H1 (cell line): Measurements from ENCODE around the gene MARK3. TPM values are rescaled to one million over a fixed set of nuclear protein-coding genes. Genes with fewer than 3 reads are reported as not detected.

Experiments used
- CTCF ChIA-PET: fragments of 300-600 bp; sonication (Branson Sonifier 250); formaldehyde crosslinking; loops from one replicate; lab custom pipeline; 2021; ENCODE audit not compliant: partially characterized antibody; lab: Charles Lee
- POLR2A ChIA-PET: fragments of 300-600 bp; sonication (Branson Sonifier 250); formaldehyde crosslinking; loops from one replicate; lab custom pipeline; 2021; ENCODE audit warnings: inconsistent platforms; ENCODE audit not compliant: partially characterized antibody; lab: Charles Lee
- DNase-seq, 2 experiments: peaks; one replicate each; pipeline versions ENCODE4 v3.0.0 to v3.0.0-alpha.2; 2010 to 2022; ENCODE audit warnings: low spot score in 2 of 2, low read depth in 1 of 2, mixed read lengths in 1 of 2
- FAIRE-seq: peaks from 2 replicates; lab custom pipeline; 2011; peaks lifted over from hg19 to GRCh38; lab: Jason Lieb, UNC
- H2AFZ ChIP-seq: 2 replicates; pipeline ENCODE4 v1.8.1; 2012; ENCODE audit warnings: low read length, inconsistent platforms
- H2AK5ac ChIP-seq: 2 replicates; pipeline ENCODE4 v1.6.1; 2013; ENCODE audit warnings: low read depth, low read length
- H2BK120ac ChIP-seq: replicated peaks from 2 replicates; pipeline ENCODE3; 2013; ENCODE audit warnings: low read depth, low read length, inconsistent platforms
- H2BK12ac ChIP-seq: 2 replicates; pipeline ENCODE4 v1.6.1; 2013; ENCODE audit warnings: low read depth, low read length
- H2BK15ac ChIP-seq: 2 replicates; pipeline ENCODE4 v1.6.1; 2013; ENCODE audit warnings: low read length
- H2BK20ac ChIP-seq: 2 replicates; pipeline ENCODE4 v1.6.1; 2013; ENCODE audit warnings: low read length
- H2BK5ac ChIP-seq: 2 replicates; pipeline ENCODE4 v1.6.1; 2013; ENCODE audit warnings: low read depth, low read length
- H3K14ac ChIP-seq: 2 replicates; pipeline ENCODE4 v1.6.1; 2013; ENCODE audit warnings: inconsistent platforms; ENCODE audit not compliant: insufficient read length
- H3K18ac ChIP-seq: 2 replicates; pipeline ENCODE4 v1.6.1; 2013; ENCODE audit warnings: low read length; ENCODE audit errors: extremely low read depth
- H3K23ac ChIP-seq: 2 replicates; pipeline ENCODE4 v1.6.1; 2013; ENCODE audit warnings: inconsistent platforms; ENCODE audit not compliant: insufficient read length
- H3K23me2 ChIP-seq: 2 replicates; pipeline ENCODE4 v1.6.1; 2013; ENCODE audit warnings: low read depth, low read length
- H3K27ac ChIP-seq: 2 replicates; pipeline ENCODE4 v1.6.1; 2011; ENCODE audit warnings: low read depth, low read length, inconsistent platforms
- H3K27me3 ChIP-seq, 4 experiments: replicated peaks in 1 of 4; 1 replicate in 1 of 4; 2 replicates in 3 of 4; pipeline versions ENCODE4 v1.6.1 to v1.8.1; 2011 to 2013; ENCODE audit warnings: low read length in 3 of 4, mild to moderate bottlenecking in 3 of 4, inconsistent platforms in 2 of 4, mixed read lengths in 2 of 4, moderate library complexity in 1 of 4; ENCODE audit not compliant: control insufficient read depth in 3 of 4, insufficient read depth in 3 of 4; ENCODE audit errors: extremely low read depth in 1 of 4
- H3K36me3 ChIP-seq, 4 experiments: 2 replicates each; pipeline versions ENCODE4 v1.6.1 to v1.8.1; 2011 to 2013; ENCODE audit warnings: mild to moderate bottlenecking in 4 of 4, low read length in 3 of 4, moderate library complexity in 2 of 4, control low read depth in 1 of 4, inconsistent platforms in 1 of 4; ENCODE audit not compliant: insufficient read depth in 4 of 4, control insufficient read depth in 2 of 4
- H3K4ac ChIP-seq: replicated peaks from 2 replicates; pipeline ENCODE3; 2013; ENCODE audit warnings: low read length, low read depth, mixed read lengths, inconsistent platforms; ENCODE audit not compliant: insufficient read length
- H3K4me1 ChIP-seq, 4 experiments: replicated peaks in 1 of 4; 1 replicate in 1 of 4; 2 replicates in 3 of 4; pipeline versions ENCODE4 v1.6.1 to v1.8.1; 2011 to 2013; ENCODE audit warnings: low read length in 3 of 4, inconsistent platforms in 2 of 4, mixed read lengths in 1 of 4; ENCODE audit not compliant: insufficient read depth in 4 of 4, control insufficient read depth in 3 of 4
- H3K4me2 ChIP-seq, 2 experiments: 2 replicates each; pipeline versions ENCODE4 v1.6.1 to v1.8.1; 2011 to 2013; ENCODE audit warnings: low read depth in 2 of 2, low read length in 2 of 2, control low read depth in 1 of 2, inconsistent platforms in 1 of 2, mild to moderate bottlenecking in 1 of 2; ENCODE audit not compliant: insufficient read depth in 1 of 2
- H3K4me3 ChIP-seq, 4 experiments: fragments of 200-600, 300-600 bp in 1 of 4; sonication (generic), shearing (Covaris generic), sonication (Bioruptor Twin) in 1 of 4; 2 replicates each; pipeline versions ENCODE4 v1.5.1 to v1.8.1; 2011 to 2016; ENCODE audit warnings: low read length in 4 of 4, low read depth in 3 of 4, control low read depth in 2 of 4, inconsistent platforms in 2 of 4, mild to moderate bottlenecking in 2 of 4, mixed read lengths in 1 of 4, moderate library complexity in 1 of 4; ENCODE audit not compliant: insufficient read depth in 2 of 4; ENCODE audit errors: extremely low read depth in 1 of 4
- H3K56ac ChIP-seq: replicated peaks from 2 replicates; pipeline ENCODE3; 2013; ENCODE audit warnings: low read depth, mild to moderate bottlenecking, mixed read lengths, low read length, inconsistent platforms; ENCODE audit not compliant: insufficient read length
- H3K79me1 ChIP-seq: 2 replicates; pipeline ENCODE4 v1.6.1; 2013; ENCODE audit warnings: low read depth, low read length, control low read depth
- H3K79me2 ChIP-seq, 2 experiments: 2 replicates each; pipeline versions ENCODE4 v1.6.1 to v1.8.1; 2012 to 2013; ENCODE audit warnings: low read length in 2 of 2, mild to moderate bottlenecking in 2 of 2, inconsistent platforms in 1 of 2; ENCODE audit not compliant: insufficient read depth in 2 of 2, control insufficient read depth in 1 of 2
- H3K9ac ChIP-seq, 4 experiments: replicated peaks in 1 of 4; 1 replicate in 1 of 4; 2 replicates in 3 of 4; pipeline versions ENCODE4 v1.6.1 to v1.8.1; 2011 to 2013; ENCODE audit warnings: low read depth in 3 of 4, low read length in 3 of 4, control low read depth in 2 of 4, mild to moderate bottlenecking in 2 of 4, moderate library complexity in 2 of 4, inconsistent platforms in 1 of 4; ENCODE audit errors: extremely low read depth in 1 of 4
- H3K9me3 ChIP-seq, 2 experiments: 2 replicates each; pipeline versions ENCODE4 v1.6.1 to v1.8.1; 2012 to 2013; ENCODE audit warnings: mild to moderate bottlenecking in 2 of 2, moderate library complexity in 2 of 2, control low read depth in 1 of 2, inconsistent platforms in 1 of 2, low read depth in 1 of 2, low read length in 1 of 2, mixed read lengths in 1 of 2; ENCODE audit not compliant: insufficient read depth in 2 of 2
- H4K20me1 ChIP-seq, 2 experiments: replicated peaks in 1 of 2; 2 replicates each; pipeline versions ENCODE3 to v1.8.1; 2011 to 2013; ENCODE audit warnings: inconsistent platforms in 2 of 2, low read length in 2 of 2, mild to moderate bottlenecking in 1 of 2; ENCODE audit not compliant: insufficient read depth in 2 of 2, control insufficient read depth in 1 of 2
- H4K5ac ChIP-seq: 2 replicates; pipeline ENCODE4 v1.6.1; 2013; ENCODE audit warnings: low read length, low read depth, mixed read lengths, inconsistent platforms; ENCODE audit not compliant: insufficient read length
- H4K8ac ChIP-seq: 2 replicates; pipeline ENCODE4 v1.8.0; 2013; ENCODE audit warnings: mild to moderate bottlenecking, moderate library complexity, low read length, inconsistent platforms; ENCODE audit not compliant: insufficient read depth; ENCODE audit errors: extremely low read depth
- H4K91ac ChIP-seq: replicated peaks from 2 replicates; pipeline ENCODE3; 2013; ENCODE audit warnings: low read length, mixed read lengths, inconsistent platforms; ENCODE audit not compliant: insufficient read length
- BRCA1 ChIP-seq: IDR thresholded peaks from 2 replicates; pipeline ENCODE4 v1.6.1; 2012; ENCODE audit warnings: low read depth, low read length, improper control_type of control experiment
- KDM1A ChIP-seq: fragments of 200-600, 300-600 bp; sonication (generic); IDR thresholded peaks from 2 replicates; pipeline ENCODE4 v1.7.1; 2016; ENCODE audit warnings: mild to moderate bottlenecking, low read length, borderline replicate concordance
- KDM4A ChIP-seq: IDR thresholded peaks from one replicate; pipeline ENCODE4 v1.7.1; 2012; ENCODE audit warnings: low read depth, mild to moderate bottlenecking, moderate library complexity, low read length, inconsistent platforms; ENCODE audit not compliant: severe bottlenecking
- MAX ChIP-seq: IDR thresholded peaks from 2 replicates; pipeline ENCODE4 v1.6.1; 2012; ENCODE audit warnings: inconsistent platforms
- POLR2A ChIP-seq, 2 experiments: IDR thresholded peaks; 1 replicate in 1 of 2; 2 replicates in 1 of 2; pipeline ENCODE4 v1.6.1; 2011; ENCODE audit warnings: low read depth in 2 of 2, low read length in 2 of 2, mild to moderate bottlenecking in 2 of 2; ENCODE audit errors: control extremely low read depth in 1 of 2
- RFX5 ChIP-seq: IDR thresholded peaks from 2 replicates; pipeline ENCODE4 v1.6.1; 2011; ENCODE audit warnings: low read depth, low read length, improper control_type of control experiment, borderline replicate concordance
- RXRA ChIP-seq: IDR thresholded peaks from 2 replicates; pipeline ENCODE4 v1.6.1; 2011; ENCODE audit warnings: low read depth, mild to moderate bottlenecking, low read length, moderate library complexity; ENCODE audit not compliant: insufficient read depth
- SP4 ChIP-seq: IDR thresholded peaks from 2 replicates; pipeline ENCODE4 v1.6.1; 2012; ENCODE audit warnings: low read length, inconsistent platforms
- SUZ12 ChIP-seq: fragments of 200-600 bp; sonication (generic); IDR thresholded peaks from 2 replicates; pipeline ENCODE4 v1.6.1; 2012; ENCODE audit warnings: mild to moderate bottlenecking, inconsistent platforms, low read length, moderate library complexity, mixed read lengths
- TCF12 ChIP-seq: IDR thresholded peaks from 2 replicates; pipeline ENCODE4 v1.6.1; 2011; ENCODE audit warnings: low read depth, mild to moderate bottlenecking, low read length
- USF2 ChIP-seq: IDR thresholded peaks from 2 replicates; pipeline ENCODE4 v1.6.1; 2011; ENCODE audit warnings: low read length, improper control_type of control experiment
- WGBS, 2 experiments: shearing (Covaris generic) in 1 of 2; methylation state at CpG; one replicate each; pipeline versions ENCODE4 v1.1.6 to v1.1.7; 2013 to 2015; ENCODE audit warnings: low lambda C conversion rate in 2 of 2, mixed read lengths in 2 of 2, inconsistent platforms in 1 of 2, low coverage in 1 of 2, missing lambda C conversion rate in 1 of 2; ENCODE audit not compliant: insufficient replicate concordance in 2 of 2, insufficient coverage in 1 of 2, insufficient read length in 1 of 2; ENCODE audit errors: extremely low coverage in 1 of 2, missing lambda C conversion rate in 1 of 2; 5-methylcytosine and 5-hydroxymethylcytosine counted together
- polyA plus RNA-seq, 7 experiments: library from polyadenylated mRNA; depleted of rRNA in 3 of 7; stranded (reverse) in 5 of 7; unstranded in 2 of 7; fragments of >200 nt in 5 of 7; fragments of 200-250 nt in 2 of 7; gene quantifications; 1 replicate in 5 of 7; 2 replicates in 1 of 7; 4 replicates in 1 of 7; pipeline versions ENCODE4 v1.2.1 to v1.2.3, GENCODE V29; 2011 to 2013; ENCODE audit warnings: missing spikeins in 2 of 7, mixed read lengths in 2 of 7
- total RNA-seq: library from RNA; stranded (reverse); fragmentation: NEBNext Ultra II Directional; extraction: Animal tissue kit (Norgen Biotek cat#: 25700); gene quantifications from 2 replicates; pipeline ENCODE4 v1.2.1, GENCODE V29; 2021

Gene MARK3
- total and polyA plus RNA-seq, 2 of the 8 experiments (the other 6 are each of a cell fraction or from before 2014, with no cell fraction given), result 39.4 to 76.9 TPM

DNA sequence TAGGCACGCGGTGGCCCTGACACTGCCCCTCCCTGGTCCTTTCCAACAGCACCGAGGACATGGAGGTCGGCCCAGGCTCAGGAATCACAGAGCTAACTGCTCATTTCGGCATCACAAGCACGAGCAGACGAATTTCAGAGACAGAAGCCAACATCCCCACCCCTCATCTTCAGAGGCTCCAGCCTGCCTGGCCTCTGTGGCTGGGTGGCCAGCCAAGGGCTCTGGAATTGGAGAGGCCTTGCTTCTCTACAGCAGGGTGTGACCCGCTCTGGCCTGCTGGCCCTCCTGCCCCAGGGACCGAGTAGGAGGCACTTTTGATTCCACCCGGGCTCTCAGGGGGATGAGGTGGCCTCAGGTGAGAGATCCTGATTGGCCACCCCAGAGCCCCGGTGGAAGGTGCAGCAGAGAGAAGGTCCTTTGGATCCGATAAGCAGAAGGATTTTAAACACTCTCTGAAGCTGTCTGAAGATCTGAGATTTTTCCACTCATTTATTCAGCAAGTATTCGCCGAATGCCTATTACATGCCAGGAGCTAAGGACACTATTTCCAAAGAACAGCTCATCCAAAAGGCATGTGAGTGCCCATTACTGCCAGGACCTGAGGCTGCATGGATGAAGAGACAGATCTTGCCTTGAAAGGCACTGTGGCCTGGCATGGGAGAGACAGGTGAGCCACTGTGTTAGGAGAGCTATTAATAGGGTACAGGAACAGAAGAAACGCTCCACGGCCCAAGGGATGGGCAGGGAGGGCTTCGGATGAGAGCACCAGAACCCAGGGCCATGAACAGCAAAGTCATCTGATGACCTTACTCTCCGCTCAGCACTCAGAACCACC lies 167.0 kb downstream of the MARK3 start:
- 91% methylated on average over 18 of the region's 18 CpGs; no CpG with 5 or more reads in 1 of the 2 experiments for WGBS, 2 experiments
- Histone ChIP-seq H3K79me1 (0 out of 2 replicates have a peak, but pooled peaks cover 1% of the 10 kb centered on the region), H2BK5ac (peak overlapping the region; percentile 66), H3K27ac (no peak overlapping the region), H2AFZ (no peak overlapping the region), H3K9me3 (no peaks in the 10 kb centered on the region), H4K91ac (no peak overlapping the region), H2BK120ac (no peak overlapping the region), H4K5ac (no peak overlapping the region), H2AK5ac (no peak overlapping the region), H3K79me2 (peaks cover 0 to 6% of the 10 kb centered on the region in 2 experiments; a peak in 2 of 4 replicates), H3K4me2 (no peak overlapping the region), H3K14ac (no peak overlapping the region), H3K4ac (no peak overlapping the region), H3K36me3 (no peaks in the 10 kb centered on the region), H3K23me2 (no peaks in the 10 kb centered on the region), H4K8ac (peak overlapping the region; percentile 54; the same call in 1 of the 2 replicates), H3K56ac (no peak overlapping the region), H4K20me1 (peaks cover 0 to 3% of the 10 kb centered on the region in 2 experiments), H2BK12ac (peak overlapping the region; percentile 50; the same call in 1 of the 2 replicates), H3K4me1 (no peaks in the 10 kb centered on the region), H3K4me3 (no peak overlapping the region), H3K23ac (no peak overlapping the region), H3K9ac (no peak overlapping the region), H3K27me3 (no peaks in the 10 kb centered on the region), H3K18ac (no peak overlapping the region), H2BK15ac (no peak overlapping the region), H2BK20ac (no peak overlapping the region)
- DNase-seq, result no peak
- ChIA-PET POLR2A (interaction anchor here (0.6 to 29.8 kb wide), 7 partner anchors 10 to 160 kb away, joined by 3 to 844 read pairs (median 5); partner anchors contain the start of genes BAG5, CKB and COA8), CTCF (interaction anchor here (0.9 to 28.8 kb wide), 6 partner anchors 9 to 43 kb away, joined by 4 to 921 read pairs (median 6); partner anchors contain the start of genes CKB and TRMT61A)
- no peak for FAIRE-seq
- TF ChIP-seq SUZ12, result no peak
- TF ChIP-seq BRCA1, result no peak
- no peak for TF ChIP-seq KDM1A
- TF ChIP-seq USF2, result no peak
- no peak for TF ChIP-seq TCF12
- no peak for TF ChIP-seq POLR2A (IDR thresholded peaks at IDR 0.05; ENCODE audit: control extremely low read depth in 1 of 2, low read depth in 2 of 2, low read length in 2 of 2)
- TF ChIP-seq RFX5, result no peak
- no peak for TF ChIP-seq RXRA
- no peak for TF ChIP-seq MAX
- no peak for TF ChIP-seq SP4
- TF ChIP-seq KDM4A, result no peak
